Measurements from ENCODE around the gene TOMM22.

Gene TOMM22

GRCh38 chr22:38715852-38716251 is 34.1 kb downstream of the TOMM22 start:
- no peak for DNase-seq

GRCh38 chr22:38716271-38716670 is 34.5 kb downstream of the TOMM22 start:
- DNase-seq: no peak

GRCh38 chr22:38716826-38717225 is 35.1 kb downstream of the TOMM22 start:
- DNase-seq: no peak

GRCh38 chr22:38717244-38717643 is 35.5 kb downstream of the TOMM22 start:
- DNase-seq: no peak

- DNase-seq: no peak
Observed at GRCh38 chr22:38718414-38718813, 36.7 kb downstream of the TOMM22 start.

- DNase-seq: no peak
Observed at GRCh38 chr22:38719196-38719595, 37.4 kb downstream of the TOMM22 start.

- DNase-seq: no peak
Observed at GRCh38 chr22:38720350-38720749, 38.6 kb downstream of the TOMM22 start.

- no peak for DNase-seq
Observed at GRCh38 chr22:38721551-38721950, 39.8 kb downstream of the TOMM22 start.

GRCh38 chr22:38724176-38724575 is 42.4 kb downstream of the TOMM22 start:
- DNase-seq: no peak

- no peak for DNase-seq
Observed at GRCh38 chr22:38724926-38725571, 43.3 kb downstream of the TOMM22 start.

- DNase-seq: no peak
Observed at GRCh38 chr22:38725900-38726655, 44.3 kb downstream of the TOMM22 start.

GRCh38 chr22:38727123-38727522 is 45.4 kb downstream of the TOMM22 start:
- DNase-seq: no peak

GRCh38 chr22:38727530-38728451 is 46.0 kb downstream of the TOMM22 start:
- no peak for DNase-seq

GRCh38 chr22:38728871-38729796 is 47.4 kb downstream of the TOMM22 start:
- DNase-seq: no peak

GRCh38 chr22:38729946-38730345 is 48.2 kb downstream of the TOMM22 start:
- no peak for DNase-seq

- DNase-seq: no peak
Observed at GRCh38 chr22:38730411-38730871, 48.7 kb downstream of the TOMM22 start.

- no peak for DNase-seq
Observed at GRCh38 chr22:38731703-38732161, 50.0 kb downstream of the TOMM22 start.

GRCh38 chr22:38732251-38732815 is 50.6 kb downstream of the TOMM22 start:
- DNase-seq: no peak

- DNase-seq: no peak
Observed at GRCh38 chr22:38733329-38733723, 51.6 kb downstream of the TOMM22 start.

- peak; percentile 44 for DNase-seq
Observed at GRCh38 chr22:38733724-38734381, 52.1 kb downstream of the TOMM22 start.

- DNase-seq: no peak
Observed at GRCh38 chr22:38734421-38735100, 52.8 kb downstream of the TOMM22 start.
